IMR-90 (cell line): ENCODE data around the gene SLC23A2. TPM values are rescaled to one million over a fixed set of nuclear protein-coding genes. Genes with fewer than 3 reads are reported as not detected.
A peak's percentile ranks its signal among the peaks of the same experiment; 100 is the strongest.

Experiments
- ATAC-seq: fragments of 200-7000 bp; cut with Tn5 transposase; 2 replicates; pipeline ENCODE4 v1.9.1; 2020; ENCODE audit warnings: low read depth, mild to moderate bottlenecking, moderate library complexity
- BruUV-seq: library from RNA; stranded (reverse); fragments of 400-500 nt; replicated peaks from 2 replicates; lab custom pipeline; 2021; lab: Mats Ljungman, UMichigan
- CTCF ChIA-PET: fragments of 300-600 bp; formaldehyde crosslinking; extraction: SDS; loops from one replicate; lab custom pipeline; 2021; ENCODE audit warnings: antibody characterized with exemption; lab: Yijun Ruan, JAX
- POLR2A ChIA-PET: fragments of 300-600 bp; sonication (Branson Sonifier 250); formaldehyde crosslinking; loops from one replicate; lab custom pipeline; 2022; ENCODE audit warnings: antibody characterized with exemption; ENCODE audit not compliant: unreplicated experiment; lab: Charles Lee
- DNase-seq: peaks from one replicate; pipeline ENCODE4 v3.0.0; 2013
- H2AFZ ChIP-seq: replicated peaks from 2 replicates; pipeline ENCODE3; 2013; ENCODE audit warnings: low read length, mild to moderate bottlenecking; ENCODE audit not compliant: poor library complexity
- H2AK5ac ChIP-seq: 2 replicates; pipeline ENCODE4 v1.6.1; 2013; ENCODE audit warnings: low read depth, low read length, inconsistent platforms
- H2AK9ac ChIP-seq: replicated peaks from 2 replicates; pipeline ENCODE3; 2013; ENCODE audit warnings: mild to moderate bottlenecking, low read depth, low read length, moderate library complexity; ENCODE audit not compliant: poor library complexity
- H2BK120ac ChIP-seq: 2 replicates; pipeline ENCODE4 v1.6.1; 2013; ENCODE audit warnings: low read depth, low read length, inconsistent platforms
- H2BK15ac ChIP-seq: 3 replicates; pipeline ENCODE4 v1.6.1; 2013; ENCODE audit warnings: low read depth, low read length, inconsistent platforms
- H2BK20ac ChIP-seq: 2 replicates; pipeline ENCODE4 v1.6.1; 2013; ENCODE audit warnings: low read depth, mild to moderate bottlenecking, inconsistent platforms, low read length, moderate library complexity
- H2BK5ac ChIP-seq: 2 replicates; pipeline ENCODE4 v1.6.1; 2013; ENCODE audit warnings: mild to moderate bottlenecking, low read depth, low read length, inconsistent platforms; ENCODE audit not compliant: poor library complexity, severe bottlenecking
- H3K14ac ChIP-seq: replicated peaks from 2 replicates; pipeline ENCODE4 v1.6.1; 2013; ENCODE audit warnings: low read depth, low read length, inconsistent platforms
- H3K18ac ChIP-seq: 2 replicates; pipeline ENCODE4 v1.6.1; 2013; ENCODE audit warnings: low read depth, low read length, control low read depth
- H3K23ac ChIP-seq: 2 replicates; pipeline ENCODE4 v1.6.1; 2013; ENCODE audit warnings: low read depth, low read length, inconsistent platforms
- H3K27ac ChIP-seq: 2 replicates; pipeline ENCODE4 v1.5.1; 2013; ENCODE audit warnings: mild to moderate bottlenecking, control low read depth, low read length; ENCODE audit not compliant: insufficient read depth
- H3K27me3 ChIP-seq: 2 replicates; pipeline ENCODE4 v1.6.1; 2013; ENCODE audit warnings: low read length; ENCODE audit not compliant: control insufficient read depth, insufficient read depth
- H3K36me3 ChIP-seq: 2 replicates; pipeline ENCODE4 v1.6.1; 2013; ENCODE audit warnings: low read length, mixed read lengths; ENCODE audit not compliant: control insufficient read depth, insufficient read depth
- H3K4ac ChIP-seq: 2 replicates; pipeline ENCODE4 v1.6.1; 2013; ENCODE audit warnings: low read depth, low read length, inconsistent platforms
- H3K4me1 ChIP-seq: 2 replicates; pipeline ENCODE4 v1.6.1; 2013; ENCODE audit warnings: low read length, mixed read lengths; ENCODE audit not compliant: control insufficient read depth, insufficient read depth
- H3K4me2 ChIP-seq: 2 replicates; pipeline ENCODE4 v1.6.1; 2013; ENCODE audit warnings: low read depth, mild to moderate bottlenecking, control low read depth, low read length, moderate library complexity
- H3K4me3 ChIP-seq: 2 replicates; pipeline ENCODE4 v1.5.1; 2013; ENCODE audit warnings: low read depth, mild to moderate bottlenecking, control low read depth, low read length, moderate library complexity; ENCODE audit not compliant: insufficient read depth
- H3K56ac ChIP-seq: 2 replicates; pipeline ENCODE4 v1.6.1; 2013; ENCODE audit warnings: low read length, inconsistent platforms; ENCODE audit not compliant: insufficient read depth; ENCODE audit errors: extremely low read depth
- H3K79me1 ChIP-seq, 2 experiments: 2 replicates each; pipeline ENCODE4 v1.6.1; 2013; ENCODE audit warnings: low read length in 2 of 2, inconsistent platforms in 1 of 2, low read depth in 1 of 2
- H3K9ac ChIP-seq: 2 replicates; pipeline ENCODE4 v1.6.1; 2013; ENCODE audit warnings: low read depth, low read length, control low read depth
- H3K9me1 ChIP-seq: 2 replicates; pipeline ENCODE4 v1.6.1; 2013; ENCODE audit warnings: low read length, inconsistent platforms; ENCODE audit not compliant: insufficient read depth
- H3K9me3 ChIP-seq: 2 replicates; pipeline ENCODE4 v1.6.1; 2013; ENCODE audit warnings: low read length; ENCODE audit not compliant: control insufficient read depth, insufficient read depth
- H4K20me1 ChIP-seq: 2 replicates; pipeline ENCODE4 v1.6.1; 2013; ENCODE audit warnings: low read length, inconsistent platforms; ENCODE audit not compliant: insufficient read depth
- H4K5ac ChIP-seq: 2 replicates; pipeline ENCODE4 v1.6.1; 2013; ENCODE audit warnings: mild to moderate bottlenecking, low read depth, low read length, control low read depth
- H4K8ac ChIP-seq, 2 experiments: 2 replicates each; pipeline ENCODE4 v1.6.1; 2013; ENCODE audit warnings: low read depth in 2 of 2, low read length in 2 of 2, control low read depth in 1 of 2, inconsistent platforms in 1 of 2
- H4K91ac ChIP-seq: 2 replicates; pipeline ENCODE4 v1.6.1; 2013; ENCODE audit warnings: low read depth, low read length, inconsistent platforms; ENCODE audit not compliant: insufficient read depth
- BHLHE40 ChIP-seq: fragments of 150-350 bp; IDR thresholded peaks from 2 replicates; pipeline ENCODE4 v1.6.1; 2016; ENCODE audit warnings: mild to moderate bottlenecking, low read depth, low read length
- CHD1 ChIP-seq: IDR thresholded peaks from 2 replicates; pipeline ENCODE4 v1.6.1; 2012; ENCODE audit warnings: low read depth, low read length, improper control_type of control experiment
- ELK1 ChIP-seq: fragments of 150-350 bp; IDR thresholded peaks from 2 replicates; pipeline ENCODE4 v1.6.1; 2016; ENCODE audit warnings: low read depth, mild to moderate bottlenecking, low read length, moderate library complexity, borderline replicate concordance
- FOS ChIP-seq: fragments of 150-350 bp; IDR thresholded peaks from 2 replicates; pipeline ENCODE4 v1.6.1; 2016; ENCODE audit warnings: low read depth, low read length
- MAFK ChIP-seq: IDR thresholded peaks from 2 replicates; pipeline ENCODE4 v1.6.1; 2012; ENCODE audit warnings: low read depth, low read length, improper control_type of control experiment
- MAZ ChIP-seq: IDR thresholded peaks from 2 replicates; pipeline ENCODE4 v1.6.1; 2012; ENCODE audit warnings: low read depth, mild to moderate bottlenecking, low read length, improper control_type of control experiment, moderate library complexity, borderline replicate concordance
- NFE2L2 ChIP-seq: fragments of 150-350 bp; IDR thresholded peaks from 2 replicates; pipeline ENCODE4 v1.6.1; 2016; ENCODE audit warnings: low read depth, mild to moderate bottlenecking, low read length
- POLR2A ChIP-seq: IDR thresholded peaks from 2 replicates; pipeline ENCODE4 v1.6.1; 2012; ENCODE audit warnings: mild to moderate bottlenecking, low read depth, low read length
- RAD21 ChIP-seq: IDR thresholded peaks from 2 replicates; pipeline ENCODE4 v1.6.1; 2012; ENCODE audit warnings: low read length, improper control_type of control experiment
- RCOR1 ChIP-seq: IDR thresholded peaks from 2 replicates; pipeline ENCODE4 v1.6.1; 2012; ENCODE audit warnings: mild to moderate bottlenecking, low read length, improper control_type of control experiment; ENCODE audit not compliant: insufficient replicate concordance
- RFX5 ChIP-seq: IDR thresholded peaks from 2 replicates; pipeline ENCODE4 v1.8.0; 2012; ENCODE audit warnings: low read depth, mild to moderate bottlenecking, low read length, moderate library complexity
- SMC3 ChIP-seq: fragments of 150-350 bp; IDR thresholded peaks from 2 replicates; pipeline ENCODE4 v1.6.1; 2016; ENCODE audit warnings: low read depth, mild to moderate bottlenecking, antibody characterized with exemption, low read length, moderate library complexity
- USF2 ChIP-seq: fragments of 150-350 bp; IDR thresholded peaks from 2 replicates; pipeline ENCODE4 v1.6.1; 2017; ENCODE audit warnings: mild to moderate bottlenecking, antibody characterized with exemption, low read length, low read depth
- WGBS, 2 experiments: methylation state at CpG; one replicate each; pipeline versions ENCODE4 v1.1.5 to v1.1.7; 2013; ENCODE audit warnings: missing lambda C conversion rate in 2 of 2; ENCODE audit not compliant: insufficient read length in 1 of 2; ENCODE audit errors: extremely low coverage in 2 of 2; 5-methylcytosine and 5-hydroxymethylcytosine counted together
- dilution Hi-C: fragments of 300-500 bp; cut with HindIII; formaldehyde crosslinking; loops from one replicate; pipeline ENCODE4 v1.14.3; 2018; ENCODE audit warnings: low sequenced_read_pairs; ENCODE audit not compliant: unreplicated experiment
- in situ Hi-C: fragments of 300-500 bp; cut with MboI; formaldehyde crosslinking; loops from 3 replicates; pipeline ENCODE4 v1.14.3; 2019; ENCODE audit warnings: low sequenced_read_pairs, inconsistent platforms, mixed read lengths
- intact Hi-C: fragments of 100-400 bp; cut with micrococcal nuclease; formaldehyde crosslinking; loops from 2 replicates; pipeline ENCODE4 v1.10.0; 2022
- polyA plus RNA-seq, 3 experiments: library from polyadenylated mRNA; depleted of rRNA; stranded (reverse); fragments of >200 nt; gene quantifications; 2 replicates each; pipeline ENCODE4 v1.2.3, GENCODE V29; 2012; ENCODE audit warnings: low replicate concordance in 1 of 3
- total RNA-seq: library from RNA; depleted of rRNA; stranded (reverse); fragments of >200 nt; gene quantifications from 2 replicates; pipeline ENCODE4 v1.2.3, GENCODE V29; 2012

Gene SLC23A2
- total and polyA plus RNA-seq, 2 of the 4 experiments (the other 2 are of a cell fraction) = 10.2 to 14.4 TPM

DNA sequence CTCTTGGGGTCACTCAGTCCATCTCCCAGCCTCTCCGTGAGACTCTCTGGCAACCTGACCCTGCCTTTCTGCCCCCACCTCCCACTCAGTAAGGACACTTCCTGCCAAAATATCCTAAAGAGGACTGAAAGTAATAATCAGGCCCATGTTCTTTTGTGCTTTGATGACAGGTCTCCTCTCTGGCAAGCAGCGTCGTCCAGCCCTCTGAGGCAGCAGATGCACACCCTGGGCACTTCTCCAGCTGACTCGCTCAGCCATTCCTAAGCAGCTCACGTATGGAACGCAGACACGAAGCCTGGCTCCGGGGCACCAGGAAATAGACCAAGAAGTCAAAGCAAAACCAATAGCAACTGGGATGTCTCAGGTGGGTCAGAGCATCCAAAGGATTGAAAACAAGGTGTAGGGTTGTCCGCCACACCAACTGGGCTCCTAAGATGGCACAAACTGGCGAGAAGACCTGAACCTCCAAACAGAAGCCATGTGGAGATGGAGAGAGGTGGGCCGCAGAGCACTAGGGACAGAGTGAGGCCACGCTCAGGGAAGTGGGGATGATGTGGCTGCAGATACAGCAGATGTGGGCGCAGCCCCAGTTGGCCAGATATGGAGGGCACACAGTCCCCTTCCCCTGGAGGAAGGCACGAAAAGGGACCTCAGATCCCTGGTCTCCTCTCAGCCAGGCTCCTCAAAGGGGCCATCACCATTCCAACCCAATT, 180.3 kb downstream of the SLC23A2 start:
- H3K4me3 ChIP-seq = no peak overlapping the region
- H3K27me3 ChIP-seq = no peaks in the 10 kb centered on the region
- CTCF ChIA-PET = no interaction called here

More for the DNA sequence above, 180.3 kb downstream of the SLC23A2 start:
- H3K4me1 ChIP-seq = peaks cover 15% of the 10 kb centered on the region
- H4K8ac ChIP-seq = peak overlapping the region in 1 of 2 experiments; percentile 51; a peak in 1 of 4 replicates
- H3K9me3 ChIP-seq = no peaks in the 10 kb centered on the region
- TF ChIP-seq CHD1 (no peak), SMC3 (no peak), NFE2L2 (no peak), POLR2A (no peak), BHLHE40 (no peak), RFX5 (no peak), RCOR1 (no peak), MAZ (no peak), RAD21 (no peak), ELK1 (no peak), MAFK (no peak), USF2 (no peak), FOS (no peak)
- H2AFZ ChIP-seq = peak overlapping the region; percentile 78
- H2AK9ac ChIP-seq = peak overlapping the region; percentile 62
- H3K56ac ChIP-seq = peak overlapping the region; percentile 62; the same call in 1 of the 2 replicates
- no peak overlapping the region for H2BK120ac ChIP-seq
- H3K27ac ChIP-seq = peak overlapping the region; percentile 19; the same call in 1 of the 2 replicates
- 0 out of 2 replicates have a peak overlapping the region, but pooled peaks have one; percentile 43 for H3K4ac ChIP-seq
- no peak overlapping the region for H2BK5ac ChIP-seq
- intact Hi-C loops (no loop called here), dilution Hi-C loops (no loop called here), in situ Hi-C loops (no loop called here)
- 47% methylated on average over 12 of the region's 14 CpGs; no CpG with 5 or more reads in 1 of the 2 experiments for WGBS, 2 experiments
- peak overlapping the region; percentile 12; the same call in 1 of the 2 replicates for H3K9ac ChIP-seq
- peak overlapping the region; percentile 42; the same call in 1 of the 2 replicates for H4K91ac ChIP-seq
- H3K36me3 ChIP-seq = peaks cover 5% of the 10 kb centered on the region; the same call in 1 of the 2 replicates
- H3K4me2 ChIP-seq = peak overlapping the region; percentile 40; the same call in 1 of the 2 replicates
- peaks cover 8% of the 10 kb centered on the region; the same call in 1 of the 2 replicates for H4K20me1 ChIP-seq
- peak overlapping the region; percentile 66 for H3K14ac ChIP-seq
- no peak overlapping the region for H2BK20ac ChIP-seq
- H3K18ac ChIP-seq = no peak overlapping the region; the same call in 1 of the 2 replicates
- H2BK15ac ChIP-seq = peak overlapping the region; percentile 35; the same call in 1 of the 3 replicates
- H3K23ac ChIP-seq = peak overlapping the region; percentile 62; the same call in 1 of the 2 replicates
- no TSS peak for BruUV-seq
- H3K79me1 ChIP-seq = no peaks in the 10 kb centered on the region; a peak in 1 of 4 replicates
- POLR2A ChIA-PET = no interaction called here
- peak; percentile 33; the same call in 1 of the 2 replicates for ATAC-seq
- H2AK5ac ChIP-seq = peak overlapping the region; percentile 67; the same call in 1 of the 2 replicates
- peak; percentile 88 for DNase-seq
- no peaks in the 10 kb centered on the region for H3K9me1 ChIP-seq
- H4K5ac ChIP-seq = peak overlapping the region; percentile 24; the same call in 1 of the 2 replicates
